Measurements from ENCODE around the gene KLF9. TPM values are rescaled to one million over a fixed set of nuclear protein-coding genes. Genes with fewer than 3 reads are reported as not detected.
A peak's percentile ranks its signal among the peaks of the same experiment; 100 is the strongest.

Gene KLF9
- total and polyA plus RNA-seq, 4 donors, result 2.2 to 77.0 (median 16.7) TPM

GRCh38 chr9:70392189-70392588 is 22.3 kb downstream of the KLF9 start:
- no peak for DNase-seq (ENCODE audit: low spot score)
- TF ChIP-seq RAD21 (IDR thresholded peaks at IDR 0.05) (peak; percentile 20 to 27), HNF4A (conservative IDR thresholded peaks at IDR 0.05) (no peak), YY1 (IDR thresholded peaks at IDR 0.05) (no peak)
- H3K4me1 ChIP-seq (ENCODE audit: control insufficient read depth in 4 of 4, insufficient read depth in 4 of 4, low read length in 3 of 4), result peaks cover 5 to 44% (median 27%) of the 10 kb centered on the region in 4 donors
- H3K9ac ChIP-seq (ENCODE audit: low read depth in 1 of 2, low read length in 2 of 2), result no peak overlapping the region
- 78% methylated on average over 2 of the region's 2 CpGs for WGBS
- H3K36me3 ChIP-seq (ENCODE audit: control insufficient read depth in 4 of 4, insufficient read depth in 3 of 4, low read depth in 1 of 4, low read length in 3 of 4), result peaks cover 0 to 6% (median 1%) of the 10 kb centered on the region in 4 donors
- H3K9me3 ChIP-seq (ENCODE audit: control insufficient read depth in 4 of 4, low read length in 3 of 4), result no peaks in the 10 kb centered on the region
- H3K27me3 ChIP-seq (ENCODE audit: control insufficient read depth in 4 of 4, insufficient read depth in 4 of 4, low read length in 3 of 4), result no peaks in the 10 kb centered on the region
- no peak overlapping the region for H3K27ac ChIP-seq (ENCODE audit: low read depth in 1 of 2, low read length in 2 of 2)
- H3K4me3 ChIP-seq (ENCODE audit: low read depth in 1 of 3, low read length in 3 of 3), result no peak overlapping the region

- Histone ChIP-seq H3K27ac (ENCODE audit: low read depth in 1 of 2, low read length in 2 of 2) (no peak overlapping the region), H3K27me3 (ENCODE audit: control insufficient read depth in 4 of 4, insufficient read depth in 4 of 4, low read length in 3 of 4) (no peaks in the 10 kb centered on the region), H3K4me3 (ENCODE audit: low read depth in 1 of 3, low read length in 3 of 3) (no peak overlapping the region), H3K4me1 (ENCODE audit: control insufficient read depth in 4 of 4, insufficient read depth in 4 of 4, low read length in 3 of 4) (peaks cover 5 to 44% (median 25%) of the 10 kb centered on the region in 4 donors), H3K9ac (ENCODE audit: low read depth in 1 of 2, low read length in 2 of 2) (no peak overlapping the region), H3K9me3 (ENCODE audit: control insufficient read depth in 4 of 4, low read length in 3 of 4) (no peaks in the 10 kb centered on the region), H3K36me3 (ENCODE audit: control insufficient read depth in 4 of 4, insufficient read depth in 3 of 4, low read depth in 1 of 4, low read length in 3 of 4) (peaks cover 3 to 15% (median 10%) of the 10 kb centered on the region in 4 donors)
- DNase-seq (ENCODE audit: low spot score), result no peak
- TF ChIP-seq FOXA2 (IDR thresholded peaks at IDR 0.05), result no peak
- no peak for TF ChIP-seq GABPA (IDR thresholded peaks at IDR 0.05 in 1 of 2, conservative IDR thresholded peaks at IDR 0.05 in 1 of 2)
- TF ChIP-seq, protein P1, sequence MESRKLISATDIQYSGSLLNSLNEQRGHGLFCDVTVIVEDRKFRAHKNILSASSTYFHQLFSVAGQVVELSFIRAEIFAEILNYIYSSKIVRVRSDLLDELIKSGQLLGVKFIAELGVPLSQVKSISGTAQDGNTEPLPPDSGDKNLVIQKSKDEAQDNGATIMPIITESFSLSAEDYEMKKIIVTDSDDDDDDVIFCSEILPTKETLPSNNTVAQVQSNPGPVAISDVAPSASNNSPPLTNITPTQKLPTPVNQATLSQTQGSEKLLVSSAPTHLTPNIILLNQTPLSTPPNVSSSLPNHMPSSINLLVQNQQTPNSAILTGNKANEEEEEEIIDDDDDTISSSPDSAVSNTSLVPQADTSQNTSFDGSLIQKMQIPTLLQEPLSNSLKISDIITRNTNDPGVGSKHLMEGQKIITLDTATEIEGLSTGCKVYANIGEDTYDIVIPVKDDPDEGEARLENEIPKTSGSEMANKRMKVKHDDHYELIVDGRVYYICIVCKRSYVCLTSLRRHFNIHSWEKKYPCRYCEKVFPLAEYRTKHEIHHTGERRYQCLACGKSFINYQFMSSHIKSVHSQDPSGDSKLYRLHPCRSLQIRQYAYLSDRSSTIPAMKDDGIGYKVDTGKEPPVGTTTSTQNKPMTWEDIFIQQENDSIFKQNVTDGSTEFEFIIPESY (IDR thresholded peaks at IDR 0.05), result no peak
- no peak for TF ChIP-seq RXRA (IDR thresholded peaks at IDR 0.05)
- TF ChIP-seq NR2F2 (IDR thresholded peaks at IDR 0.05), result no peak
- TF ChIP-seq, protein P2, sequence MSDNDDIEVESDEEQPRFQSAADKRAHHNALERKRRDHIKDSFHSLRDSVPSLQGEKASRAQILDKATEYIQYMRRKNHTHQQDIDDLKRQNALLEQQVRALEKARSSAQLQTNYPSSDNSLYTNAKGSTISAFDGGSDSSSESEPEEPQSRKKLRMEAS (IDR thresholded peaks at IDR 0.05), result no peak
- TF ChIP-seq ATF3 (IDR thresholded peaks at IDR 0.05), result no peak
- TF ChIP-seq TAF1 (conservative IDR thresholded peaks at IDR 0.05), result no peak
- no peak for TF ChIP-seq SP1 (IDR thresholded peaks at IDR 0.05)
- TF ChIP-seq, protein P3, sequence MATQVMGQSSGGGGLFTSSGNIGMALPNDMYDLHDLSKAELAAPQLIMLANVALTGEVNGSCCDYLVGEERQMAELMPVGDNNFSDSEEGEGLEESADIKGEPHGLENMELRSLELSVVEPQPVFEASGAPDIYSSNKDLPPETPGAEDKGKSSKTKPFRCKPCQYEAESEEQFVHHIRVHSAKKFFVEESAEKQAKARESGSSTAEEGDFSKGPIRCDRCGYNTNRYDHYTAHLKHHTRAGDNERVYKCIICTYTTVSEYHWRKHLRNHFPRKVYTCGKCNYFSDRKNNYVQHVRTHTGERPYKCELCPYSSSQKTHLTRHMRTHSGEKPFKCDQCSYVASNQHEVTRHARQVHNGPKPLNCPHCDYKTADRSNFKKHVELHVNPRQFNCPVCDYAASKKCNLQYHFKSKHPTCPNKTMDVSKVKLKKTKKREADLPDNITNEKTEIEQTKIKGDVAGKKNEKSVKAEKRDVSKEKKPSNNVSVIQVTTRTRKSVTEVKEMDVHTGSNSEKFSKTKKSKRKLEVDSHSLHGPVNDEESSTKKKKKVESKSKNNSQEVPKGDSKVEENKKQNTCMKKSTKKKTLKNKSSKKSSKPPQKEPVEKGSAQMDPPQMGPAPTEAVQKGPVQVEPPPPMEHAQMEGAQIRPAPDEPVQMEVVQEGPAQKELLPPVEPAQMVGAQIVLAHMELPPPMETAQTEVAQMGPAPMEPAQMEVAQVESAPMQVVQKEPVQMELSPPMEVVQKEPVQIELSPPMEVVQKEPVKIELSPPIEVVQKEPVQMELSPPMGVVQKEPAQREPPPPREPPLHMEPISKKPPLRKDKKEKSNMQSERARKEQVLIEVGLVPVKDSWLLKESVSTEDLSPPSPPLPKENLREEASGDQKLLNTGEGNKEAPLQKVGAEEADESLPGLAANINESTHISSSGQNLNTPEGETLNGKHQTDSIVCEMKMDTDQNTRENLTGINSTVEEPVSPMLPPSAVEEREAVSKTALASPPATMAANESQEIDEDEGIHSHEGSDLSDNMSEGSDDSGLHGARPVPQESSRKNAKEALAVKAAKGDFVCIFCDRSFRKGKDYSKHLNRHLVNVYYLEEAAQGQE (IDR thresholded peaks at IDR 0.05), result no peak
- no peak for TF ChIP-seq FOXA1 (IDR thresholded peaks at IDR 0.05)
- no peak for TF ChIP-seq EGR1 (IDR thresholded peaks at IDR 0.05; ENCODE audit: low read depth in 2 of 2)
- TF ChIP-seq JUND (IDR thresholded peaks at IDR 0.05), result no peak
- WGBS, result 88% methylated on average over 2 of the region's 2 CpGs
These were observed 23.5 kb downstream of the KLF9 start for GRCh38 chr9:70390933-70391341.

All from liver (tissue), 9 donors.